ENCODE measurements around the gene POMP.

- no peak for TF ChIP-seq RAD21 (conservative IDR thresholded peaks at IDR 0.05 in 1 of 2, IDR thresholded peaks at IDR 0.05 in 1 of 2)
- TF ChIP-seq NFE2L2 (conservative IDR thresholded peaks at IDR 0.05; ENCODE audit: low read length) = no peak
- no peak for TF ChIP-seq KDM1A (IDR thresholded peaks at IDR 0.05; ENCODE audit: low read depth)
- TF ChIP-seq POLR2A (IDR thresholded peaks at IDR 0.05; ENCODE audit: low read length) = no peak
- TF ChIP-seq MAFK (IDR thresholded peaks at IDR 0.05; ENCODE audit: partially characterized antibody) = no peak
- no peak for TF ChIP-seq ESRRA (IDR thresholded peaks at IDR 0.05; ENCODE audit: borderline replicate concordance, low read length)
- TF ChIP-seq, protein P1, sequence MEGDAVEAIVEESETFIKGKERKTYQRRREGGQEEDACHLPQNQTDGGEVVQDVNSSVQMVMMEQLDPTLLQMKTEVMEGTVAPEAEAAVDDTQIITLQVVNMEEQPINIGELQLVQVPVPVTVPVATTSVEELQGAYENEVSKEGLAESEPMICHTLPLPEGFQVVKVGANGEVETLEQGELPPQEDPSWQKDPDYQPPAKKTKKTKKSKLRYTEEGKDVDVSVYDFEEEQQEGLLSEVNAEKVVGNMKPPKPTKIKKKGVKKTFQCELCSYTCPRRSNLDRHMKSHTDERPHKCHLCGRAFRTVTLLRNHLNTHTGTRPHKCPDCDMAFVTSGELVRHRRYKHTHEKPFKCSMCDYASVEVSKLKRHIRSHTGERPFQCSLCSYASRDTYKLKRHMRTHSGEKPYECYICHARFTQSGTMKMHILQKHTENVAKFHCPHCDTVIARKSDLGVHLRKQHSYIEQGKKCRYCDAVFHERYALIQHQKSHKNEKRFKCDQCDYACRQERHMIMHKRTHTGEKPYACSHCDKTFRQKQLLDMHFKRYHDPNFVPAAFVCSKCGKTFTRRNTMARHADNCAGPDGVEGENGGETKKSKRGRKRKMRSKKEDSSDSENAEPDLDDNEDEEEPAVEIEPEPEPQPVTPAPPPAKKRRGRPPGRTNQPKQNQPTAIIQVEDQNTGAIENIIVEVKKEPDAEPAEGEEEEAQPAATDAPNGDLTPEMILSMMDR (IDR thresholded peaks at IDR 0.05) = no peak
- no peak for TF ChIP-seq CHD2 (IDR thresholded peaks at IDR 0.05; ENCODE audit: low read length, partially characterized antibody)
- TF ChIP-seq, protein P2, sequence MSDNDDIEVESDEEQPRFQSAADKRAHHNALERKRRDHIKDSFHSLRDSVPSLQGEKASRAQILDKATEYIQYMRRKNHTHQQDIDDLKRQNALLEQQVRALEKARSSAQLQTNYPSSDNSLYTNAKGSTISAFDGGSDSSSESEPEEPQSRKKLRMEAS (IDR thresholded peaks at IDR 0.05) = no peak
- TF ChIP-seq KDM5A (IDR thresholded peaks at IDR 0.05) = no peak
- TF ChIP-seq SMC3 (IDR thresholded peaks at IDR 0.05) = no peak
- no peak for TF ChIP-seq NR3C1 (IDR thresholded peaks at IDR 0.05)
Measured at GRCh38 chr13:28684257-28684656, 25.3 kb downstream of the POMP start.

Measured in A549 (cell line).